Central memory CD8-positive, alpha-beta T cell (primary cell): ENCODE data around the gene COL4A2.

ENCODE experiments used
- ATAC-seq: fragments of 150-1000 bp; cut with Tn5 transposase; replicated peaks from 2 replicates; pipeline ENCODE4 v1.10.0; 2022; ENCODE audit warnings: mild to moderate bottlenecking, moderate FRiP score, moderate number of reproducible peaks; ENCODE audit not compliant: poor library complexity, severe bottlenecking; ENCODE audit errors: extremely low read depth
- DNase-seq, 2 donors: peaks; one replicate each; pipeline ENCODE4 v3.0.0; 2021; ENCODE audit warnings: low spot score in 2 of 2
- H3K27ac Mint-ChIP-seq: one replicate; pipeline ENCODE4 v1.8.0; 2022; ENCODE audit warnings: low read depth, mild to moderate bottlenecking, moderate library complexity, mixed read lengths
- H3K27me3 Mint-ChIP-seq: one replicate; pipeline ENCODE4 v1.8.0; 2022; ENCODE audit warnings: mixed read lengths
- H3K36me3 Mint-ChIP-seq: one replicate; pipeline ENCODE4 v1.8.0; 2022; ENCODE audit warnings: mild to moderate bottlenecking, moderate library complexity, mixed read lengths; ENCODE audit not compliant: insufficient read depth
- H3K4me1 Mint-ChIP-seq: one replicate; pipeline ENCODE4 v1.8.0; 2022; ENCODE audit warnings: mixed read lengths
- H3K4me3 Mint-ChIP-seq: one replicate; pipeline ENCODE4 v1.8.0; 2022; ENCODE audit warnings: mild to moderate bottlenecking, moderate library complexity, mixed read lengths
- H3K9me3 Mint-ChIP-seq: one replicate; pipeline ENCODE4 v1.8.0; 2022; ENCODE audit warnings: mixed read lengths

The COL4A2 gene

GRCh38 chr13:110454227-110454859, 147.3 kb downstream of the COL4A2 start:
- H3K27ac Mint-ChIP-seq = no peak overlapping the region
- DNase-seq = no peak
- no peaks in the 10 kb centered on the region for H3K36me3 Mint-ChIP-seq
- H3K9me3 Mint-ChIP-seq = no peaks in the 10 kb centered on the region
- no peak overlapping the region for H3K4me3 Mint-ChIP-seq
- no peak for ATAC-seq
- H3K27me3 Mint-ChIP-seq = peaks cover 55% of the 10 kb centered on the region
- peaks cover 6% of the 10 kb centered on the region for H3K4me1 Mint-ChIP-seq

- H3K36me3 Mint-ChIP-seq = no peaks in the 10 kb centered on the region
- peaks cover 6% of the 10 kb centered on the region for H3K4me1 Mint-ChIP-seq
- no peak for ATAC-seq
- peaks cover 49% of the 10 kb centered on the region for H3K27me3 Mint-ChIP-seq
- no peak for DNase-seq
- no peak overlapping the region for H3K27ac Mint-ChIP-seq
- no peaks in the 10 kb centered on the region for H3K9me3 Mint-ChIP-seq
- H3K4me3 Mint-ChIP-seq = no peak overlapping the region
Observed at GRCh38 chr13:110454956-110455355, 147.9 kb downstream of the COL4A2 start.

GRCh38 chr13:110455444-110455843, 148.4 kb downstream of the COL4A2 start:
- Mint-ChIP-seq H3K4me1 (peaks cover 6% of the 10 kb centered on the region), H3K36me3 (no peaks in the 10 kb centered on the region), H3K27me3 (peaks cover 46% of the 10 kb centered on the region)

GRCh38 chr13:110455941-110456340, 148.9 kb downstream of the COL4A2 start:
- no peak overlapping the region for H3K4me3 Mint-ChIP-seq
- no peak overlapping the region for H3K27ac Mint-ChIP-seq
- peak; percentile 36 for ATAC-seq
- no peaks in the 10 kb centered on the region for H3K36me3 Mint-ChIP-seq
- H3K27me3 Mint-ChIP-seq = peaks cover 46% of the 10 kb centered on the region
- peak in 1 of 2 donors; percentile 31 for DNase-seq
- H3K4me1 Mint-ChIP-seq = peaks cover 6% of the 10 kb centered on the region
- H3K9me3 Mint-ChIP-seq = no peaks in the 10 kb centered on the region

More at GRCh38 chr13:110455444-110455843, 148.4 kb downstream of the COL4A2 start:
- no peak overlapping the region for H3K27ac Mint-ChIP-seq
- DNase-seq = no peak
- no peak for ATAC-seq
- H3K4me3 Mint-ChIP-seq = no peak overlapping the region
- no peaks in the 10 kb centered on the region for H3K9me3 Mint-ChIP-seq

GRCh38 chr13:110456550-110456949, 149.5 kb downstream of the COL4A2 start:
- peaks cover 46% of the 10 kb centered on the region for H3K27me3 Mint-ChIP-seq
- DNase-seq (no peak), ATAC-seq (no peak)
- peaks cover 6% of the 10 kb centered on the region for H3K4me1 Mint-ChIP-seq
- H3K36me3 Mint-ChIP-seq = no peaks in the 10 kb centered on the region
- no peak overlapping the region for H3K4me3 Mint-ChIP-seq
- H3K27ac Mint-ChIP-seq = no peak overlapping the region
- H3K9me3 Mint-ChIP-seq = no peaks in the 10 kb centered on the region

GRCh38 chr13:110457361-110457760, 150.3 kb downstream of the COL4A2 start:
- no peaks in the 10 kb centered on the region for H3K36me3 Mint-ChIP-seq
- peaks cover 6% of the 10 kb centered on the region for H3K4me1 Mint-ChIP-seq
- DNase-seq (no peak), ATAC-seq (no peak)
- no peaks in the 10 kb centered on the region for H3K9me3 Mint-ChIP-seq
- H3K4me3 Mint-ChIP-seq = no peak overlapping the region
- peaks cover 46% of the 10 kb centered on the region for H3K27me3 Mint-ChIP-seq
- H3K27ac Mint-ChIP-seq = no peak overlapping the region

- Mint-ChIP-seq H3K4me1 (peaks cover 6% of the 10 kb centered on the region), H3K9me3 (no peaks in the 10 kb centered on the region), H3K27me3 (peaks cover 46% of the 10 kb centered on the region), H3K4me3 (no peak overlapping the region), H3K27ac (no peak overlapping the region), H3K36me3 (no peaks in the 10 kb centered on the region)
- no peak for ATAC-seq
- no peak for DNase-seq
Observed at GRCh38 chr13:110458017-110458416, 150.9 kb downstream of the COL4A2 start.

GRCh38 chr13:110458594-110459365, 151.7 kb downstream of the COL4A2 start:
- peaks cover 45% of the 10 kb centered on the region for H3K27me3 Mint-ChIP-seq
- DNase-seq (no peak), ATAC-seq (no peak)
- H3K9me3 Mint-ChIP-seq = no peaks in the 10 kb centered on the region
- H3K27ac Mint-ChIP-seq = no peak overlapping the region
- H3K4me3 Mint-ChIP-seq = no peak overlapping the region
- no peaks in the 10 kb centered on the region for H3K36me3 Mint-ChIP-seq
- H3K4me1 Mint-ChIP-seq = peaks cover 6% of the 10 kb centered on the region

GRCh38 chr13:110462091-110462490, 155.0 kb downstream of the COL4A2 start:
- H3K4me3 Mint-ChIP-seq = no peak overlapping the region
- H3K27me3 Mint-ChIP-seq = peaks cover 18% of the 10 kb centered on the region
- DNase-seq (no peak), ATAC-seq (no peak)
- H3K36me3 Mint-ChIP-seq = no peaks in the 10 kb centered on the region
- no peaks in the 10 kb centered on the region for H3K9me3 Mint-ChIP-seq
- no peak overlapping the region for H3K27ac Mint-ChIP-seq
- H3K4me1 Mint-ChIP-seq = no peaks in the 10 kb centered on the region

- no peaks in the 10 kb centered on the region for H3K4me1 Mint-ChIP-seq
- no peaks in the 10 kb centered on the region for H3K36me3 Mint-ChIP-seq
- no peak overlapping the region for H3K27ac Mint-ChIP-seq
- no peak for ATAC-seq
- no peak for DNase-seq
- no peak overlapping the region for H3K4me3 Mint-ChIP-seq
- no peaks in the 10 kb centered on the region for H3K9me3 Mint-ChIP-seq
- peaks cover 9% of the 10 kb centered on the region for H3K27me3 Mint-ChIP-seq
Observed at GRCh38 chr13:110463156-110463555, 156.1 kb downstream of the COL4A2 start.

GRCh38 chr13:110463871-110464510, 156.9 kb downstream of the COL4A2 start:
- Mint-ChIP-seq H3K9me3 (no peaks in the 10 kb centered on the region), H3K36me3 (no peaks in the 10 kb centered on the region), H3K27ac (no peak overlapping the region), H3K4me1 (no peaks in the 10 kb centered on the region), H3K27me3 (peaks cover under 1% of the 10 kb centered on the region), H3K4me3 (no peak overlapping the region)
- ATAC-seq (no peak), DNase-seq (no peak)

- Mint-ChIP-seq H3K36me3 (no peaks in the 10 kb centered on the region), H3K9me3 (no peaks in the 10 kb centered on the region), H3K27ac (no peak overlapping the region), H3K4me1 (no peaks in the 10 kb centered on the region), H3K27me3 (no peaks in the 10 kb centered on the region), H3K4me3 (no peak overlapping the region)
- no peak for ATAC-seq
- DNase-seq = no peak
Observed at GRCh38 chr13:110464556-110465333, 157.7 kb downstream of the COL4A2 start.
